HG03066 (cell line): Measurements from ENCODE around the gene RNU2-1.
"Not testable (repeated sequence)": the region's sequence is repeated elsewhere in the genome, so short reads cannot be mapped to it uniquely, and the experiment has no call there.

Experiments used
- ATAC-seq: cut with Tn5 transposase; IDR thresholded peaks from one replicate; pipeline ENCODE4 v1.9.1; 2021; ENCODE audit warnings: low read depth; ENCODE audit not compliant: unreplicated experiment

Gene RNU2-1

DNA sequence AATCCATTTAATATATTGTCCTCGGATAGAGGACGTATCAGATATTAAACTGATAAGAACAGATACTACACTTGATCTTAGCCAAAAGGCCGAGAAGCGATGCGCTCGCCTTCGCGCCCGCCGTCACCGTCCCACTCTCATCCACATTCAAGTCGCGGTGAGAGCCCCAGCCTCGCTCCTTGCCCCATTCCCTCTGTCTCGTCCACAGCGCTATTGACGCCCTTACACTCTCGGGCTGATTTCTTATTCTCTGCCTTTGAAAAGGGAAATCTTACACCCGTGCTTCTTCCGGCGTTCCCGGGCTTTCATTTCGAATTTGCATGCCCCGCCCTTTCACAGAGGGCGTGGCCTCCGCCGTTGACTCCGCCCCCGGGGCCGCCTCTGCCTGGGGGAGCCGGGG is at the start of gene RNU2-1:
TSS of gene RNU2-1 (minus strand) at position 101 of the 400 bp plus-strand sequence.
- not testable (repeated sequence) for ATAC-seq

DNA sequence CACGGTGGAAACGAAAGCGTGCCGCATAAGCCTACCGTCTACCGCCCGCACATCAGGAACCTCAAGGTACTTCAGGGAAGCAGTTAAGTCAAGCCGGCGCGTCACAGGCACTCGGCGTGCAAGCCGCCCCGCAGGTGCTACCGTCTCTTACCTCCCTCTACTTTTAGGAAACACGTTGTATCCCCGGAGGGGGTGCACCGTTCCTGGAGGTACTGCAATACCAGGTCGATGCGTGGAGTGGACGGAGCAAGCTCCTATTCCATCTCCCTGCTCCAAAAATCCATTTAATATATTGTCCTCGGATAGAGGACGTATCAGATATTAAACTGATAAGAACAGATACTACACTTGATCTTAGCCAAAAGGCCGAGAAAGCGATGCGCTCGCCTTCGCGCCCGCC is 39.1 kb upstream of the RNU2-1 start:
- ATAC-seq, result not testable (repeated sequence)

GRCh38 chr17:43272483-43272882 is 38.7 kb upstream of the RNU2-1 start:
- not testable (repeated sequence) for ATAC-seq

DNA sequence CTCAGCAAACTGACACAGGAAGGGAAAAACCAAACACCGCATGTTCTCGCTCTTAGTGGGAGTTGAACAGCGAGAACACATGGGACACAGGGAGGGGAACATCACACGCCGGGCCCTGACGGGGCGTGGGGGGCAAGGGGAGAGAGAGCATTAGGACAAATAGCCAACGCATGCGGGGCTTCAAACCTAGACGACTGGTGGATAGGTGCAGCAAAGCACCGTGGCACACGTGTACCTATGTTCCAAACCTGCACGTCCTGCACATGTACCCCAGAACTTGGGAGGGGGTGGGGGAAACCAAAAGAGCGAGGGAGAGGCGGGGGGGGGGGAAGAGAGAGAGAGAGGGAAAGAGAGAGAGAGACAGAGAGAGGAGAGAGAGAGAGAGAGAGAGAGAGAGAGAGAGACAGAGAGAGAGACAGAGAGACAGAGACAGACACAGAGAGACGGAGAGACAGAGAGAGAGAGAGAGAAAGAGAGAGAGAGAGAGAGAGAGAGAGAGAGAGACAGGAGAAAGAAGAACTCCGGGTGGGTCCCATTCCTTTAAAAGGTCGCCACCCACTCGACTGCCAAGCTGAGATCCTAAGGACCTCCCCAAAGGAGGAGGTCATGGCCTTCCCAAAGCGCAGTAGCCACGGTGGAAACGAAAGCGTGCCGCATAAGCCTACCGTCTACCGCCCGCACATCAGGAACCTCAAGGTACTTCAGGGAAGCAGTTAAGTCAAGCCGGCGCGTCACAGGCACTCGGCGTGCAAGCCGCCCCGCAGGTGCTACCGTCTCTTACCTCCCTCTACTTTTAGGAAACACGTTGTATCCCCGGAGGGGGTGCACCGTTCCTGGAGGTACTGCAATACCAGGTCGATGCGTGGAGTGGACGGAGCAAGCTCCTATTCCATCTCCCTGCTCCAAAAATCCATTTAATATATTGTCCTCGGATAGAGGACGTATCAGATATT is 37.1 kb upstream of the RNU2-1 start:
- ATAC-seq, result not testable (repeated sequence)

- ATAC-seq, result not testable (repeated sequence)
Measured at GRCh38 chr17:43246456-43246855, 12.7 kb upstream of the RNU2-1 start.

DNA sequence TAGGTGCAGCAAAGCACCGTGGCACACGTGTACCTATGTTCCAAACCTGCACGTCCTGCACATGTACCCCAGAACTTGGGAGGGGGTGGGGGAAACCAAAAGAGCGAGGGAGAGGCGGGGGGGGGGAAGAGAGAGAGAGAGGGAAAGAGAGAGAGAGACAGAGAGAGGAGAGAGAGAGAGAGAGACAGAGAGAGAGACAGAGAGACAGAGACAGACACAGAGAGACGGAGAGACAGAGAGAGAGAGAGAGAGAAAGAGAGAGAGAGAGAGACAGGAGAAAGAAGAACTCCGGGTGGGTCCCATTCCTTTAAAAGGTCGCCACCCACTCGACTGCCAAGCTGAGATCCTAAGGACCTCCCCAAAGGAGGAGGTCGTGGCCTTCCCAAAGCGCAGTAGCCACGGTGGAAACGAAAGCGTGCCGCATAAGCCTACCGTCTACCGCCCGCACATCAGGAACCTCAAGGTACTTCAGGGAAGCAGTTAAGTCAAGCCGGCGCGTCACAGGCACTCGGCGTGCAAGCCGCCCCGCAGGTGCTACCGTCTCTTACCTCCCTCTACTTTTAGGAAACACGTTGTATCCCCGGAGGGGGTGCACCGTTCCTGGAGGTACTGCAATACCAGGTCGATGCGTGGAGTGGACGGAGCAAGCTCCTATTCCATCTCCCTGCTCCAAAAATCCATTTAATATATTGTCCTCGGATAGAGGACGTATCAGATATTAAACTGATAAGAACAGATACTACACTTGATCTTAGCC is 7.0 kb upstream of the RNU2-1 start:
- not testable (repeated sequence) for ATAC-seq

- ATAC-seq, result not testable (repeated sequence)
Measured at GRCh38 chr17:43239597-43239996, 5.8 kb upstream of the RNU2-1 start.

- ATAC-seq, result not testable (repeated sequence)
Measured at GRCh38 chr17:43233263-43233662, 514 bp downstream of the RNU2-1 start.

DNA sequence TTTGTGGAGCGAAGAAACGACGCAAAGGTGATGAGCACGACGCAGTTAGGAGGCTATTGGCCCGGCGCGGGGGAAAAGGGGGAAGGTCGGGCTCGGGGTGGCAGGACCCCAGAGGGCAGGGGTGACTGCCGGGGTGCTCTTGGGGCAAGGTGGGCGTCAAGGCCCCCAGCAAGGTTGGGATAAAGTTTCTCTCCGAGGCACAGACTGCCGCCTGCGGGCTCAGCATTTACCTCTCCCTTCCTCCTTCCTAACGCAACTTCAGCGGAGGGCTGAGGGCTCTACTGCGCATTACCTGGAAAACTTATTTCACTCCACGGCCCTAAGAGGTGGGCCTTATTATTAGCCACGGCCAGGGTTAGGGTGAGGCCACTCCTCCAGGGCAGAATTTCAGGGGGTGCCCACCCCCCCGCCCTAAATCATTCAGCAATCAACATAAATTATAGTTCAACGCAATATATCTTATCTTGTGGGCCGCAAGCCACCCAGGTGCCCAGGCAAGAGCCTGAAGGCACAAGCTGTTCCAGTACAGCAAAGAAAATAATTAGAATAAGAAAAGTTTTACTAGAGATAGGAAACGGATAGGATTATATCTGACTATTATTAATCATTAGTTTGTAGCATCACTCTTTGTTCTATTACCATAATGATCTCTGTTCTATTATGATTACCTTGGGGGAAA is 1.6 kb downstream of the RNU2-1 start:
- not testable (repeated sequence) for ATAC-seq

- ATAC-seq, result not testable (repeated sequence)
Measured at GRCh38 chr17:43231205-43232020, 2.4 kb downstream of the RNU2-1 start.

DNA sequence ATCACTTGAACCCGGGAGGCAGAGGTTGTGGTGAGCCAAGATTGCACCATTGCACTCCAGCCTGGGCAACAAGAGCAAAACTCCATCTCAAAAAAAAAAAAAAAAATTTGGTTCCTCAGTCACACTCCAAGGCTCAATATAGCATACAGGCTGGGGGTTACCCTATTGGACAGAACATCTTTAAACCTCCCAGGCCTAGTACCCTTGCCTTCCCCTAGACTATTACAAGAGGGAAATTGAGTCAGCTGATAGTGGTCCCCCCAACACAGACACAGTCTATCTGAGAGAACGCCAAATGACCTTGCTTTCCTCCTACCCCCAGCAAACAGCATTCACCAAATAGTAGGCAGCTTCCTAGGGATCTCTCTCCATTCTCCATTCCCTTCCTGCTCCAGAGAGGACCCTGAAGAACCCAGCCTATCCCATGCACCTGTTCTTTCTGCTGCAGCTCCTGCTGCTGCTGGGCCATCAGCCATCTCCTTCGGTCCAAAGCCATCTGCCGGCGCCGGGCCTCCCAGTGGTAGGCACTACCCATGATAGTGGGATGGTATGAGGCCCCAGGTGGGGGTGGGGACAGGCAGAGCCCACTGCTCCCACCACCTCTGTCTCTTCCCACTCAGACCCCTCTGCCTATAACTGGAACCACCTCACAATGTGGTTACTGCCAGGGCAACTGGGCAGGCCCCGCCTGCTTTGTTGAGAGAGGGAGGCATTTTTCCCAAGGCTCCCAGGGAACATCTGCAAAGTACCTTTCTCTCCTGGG is 5.6 kb downstream of the RNU2-1 start, which contains the start of gene CCDC200:
TSS of gene CCDC200 (minus strand) at position 604 of the 763 bp plus-strand sequence. CDS start at position 535, 69 bp downstream.
- not testable (repeated sequence) for ATAC-seq

DNA sequence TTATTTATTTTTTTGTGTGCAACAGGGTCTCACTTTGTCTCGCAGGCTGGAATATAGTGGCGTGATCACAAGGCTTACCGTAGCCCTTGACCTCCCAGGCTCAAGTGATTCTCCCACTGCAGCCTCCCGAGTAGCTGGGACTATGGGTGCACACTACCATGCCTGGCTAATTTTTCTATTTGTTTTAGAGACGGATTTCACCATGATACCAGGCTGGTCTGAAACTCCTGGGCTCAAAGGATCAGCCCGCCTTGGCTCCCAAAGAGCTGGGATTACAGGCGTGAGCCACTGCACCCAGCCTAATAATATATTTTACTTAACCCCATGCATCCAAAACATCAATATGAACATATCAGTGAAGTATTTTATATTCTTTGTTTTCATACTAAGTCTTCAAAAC is 7.4 kb downstream of the RNU2-1 start:
- no peak for ATAC-seq

GRCh38 chr17:43224146-43224705 is 9.6 kb downstream of the RNU2-1 start:
- no peak for ATAC-seq

GRCh38 chr17:43220511-43221125 is 13.2 kb downstream of the RNU2-1 start:
- no peak for ATAC-seq

GRCh38 chr17:43219746-43220380 is 13.9 kb downstream of the RNU2-1 start:
- ATAC-seq, result no peak

GRCh38 chr17:43219001-43219400 is 14.8 kb downstream of the RNU2-1 start:
- ATAC-seq, result no peak

DNA sequence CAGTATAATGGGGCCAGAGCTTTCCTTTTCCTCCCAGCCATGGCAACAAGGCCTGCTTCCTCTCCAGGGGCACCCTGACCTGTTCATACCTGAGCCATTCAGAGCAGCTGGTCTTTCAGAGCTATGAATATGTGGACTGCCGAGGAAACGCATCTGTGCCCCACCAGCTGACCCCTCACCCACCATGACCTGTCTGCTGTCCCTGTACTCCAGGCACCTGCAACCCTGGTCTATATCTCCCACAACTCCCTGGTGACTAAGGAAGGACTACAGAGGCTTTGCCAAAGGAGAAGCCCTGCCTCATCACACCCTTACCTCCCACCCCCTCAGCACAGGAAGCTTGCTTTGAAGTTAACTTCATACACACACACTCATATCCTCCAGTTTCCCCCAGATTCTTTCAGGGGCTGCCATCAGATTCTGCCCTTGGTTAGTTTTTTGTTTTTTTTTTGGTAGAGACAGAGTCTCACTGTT is 16.1 kb downstream of the RNU2-1 start:
- ATAC-seq, result no peak
